Neural crest cell (in vitro differentiated cells): ENCODE data around the gene NCAPD3. TPM values are rescaled to one million over a fixed set of nuclear protein-coding genes. Genes with fewer than 3 reads are reported as not detected.
"Not testable (repeated sequence)": the region's sequence is repeated elsewhere in the genome, so short reads cannot be mapped to it uniquely, and the experiment has no call there.

Experiments used
- DNase-seq: peaks from one replicate; pipeline ENCODE4 v3.0.0; 2021; ENCODE audit warnings: low read depth, mixed read lengths, low spot score
- H3K27ac Mint-ChIP-seq: one replicate; pipeline ENCODE4 v1.8.0; 2021; ENCODE audit warnings: mild to moderate bottlenecking, mixed read lengths; ENCODE audit not compliant: unreplicated experiment
- H3K27me3 Mint-ChIP-seq: 2 replicates; pipeline ENCODE4 v1.8.0; 2021; ENCODE audit warnings: low read depth, mild to moderate bottlenecking, mixed read lengths
- H3K36me3 Mint-ChIP-seq: 2 replicates; pipeline ENCODE4 v1.8.0; 2021; ENCODE audit warnings: low read depth, mild to moderate bottlenecking, mixed read lengths
- H3K4me1 Mint-ChIP-seq: 2 replicates; pipeline ENCODE4 v1.8.0; 2021; ENCODE audit warnings: mixed read lengths
- H3K4me3 Mint-ChIP-seq: one replicate; pipeline ENCODE4 v1.8.0; 2021; ENCODE audit warnings: mild to moderate bottlenecking, mixed read lengths
- H3K9me3 Mint-ChIP-seq: 2 replicates; pipeline ENCODE4 v1.8.0; 2021; ENCODE audit warnings: mixed read lengths
- total RNA-seq: library from RNA; stranded (reverse); gene quantifications from 2 replicates; pipeline ENCODE4 v1.2.1, GENCODE V29; 2021
- TF ChIP-seq, protein P1 (sequence below): fragments of 200-600 bp; sonication (generic); conservative IDR thresholded peaks from 2 replicates; pipeline ENCODE4 v1.5.0; 2021; ENCODE audit warnings: antibody characterized with exemption, mild to moderate bottlenecking

NCAPD3 gene
- total RNA-seq, 1 donor from 2014 or later = 53.8 TPM

DNA sequence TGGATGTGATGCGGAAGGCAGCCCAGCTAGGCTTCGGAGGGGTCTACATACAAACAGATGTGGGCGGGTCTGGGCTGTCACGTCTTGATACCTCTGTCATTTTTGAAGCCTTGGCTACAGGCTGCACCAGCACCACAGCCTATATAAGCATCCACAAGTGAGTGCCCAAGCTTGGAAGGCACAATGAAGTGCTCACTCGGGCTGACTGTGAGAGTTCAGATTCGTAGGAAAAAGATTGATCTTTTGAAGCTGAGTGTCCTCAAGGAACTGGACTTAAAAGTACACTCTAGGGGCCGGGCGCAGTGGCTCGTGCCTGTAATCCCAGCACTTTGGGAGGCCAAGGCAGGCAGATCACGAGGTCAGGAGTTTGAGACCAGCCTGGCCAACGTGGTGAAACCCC is 33.3 kb upstream of the NCAPD3 start:
- Mint-ChIP-seq H3K36me3 (peaks cover 3% of the 10 kb centered on the region), H3K4me3 (no peak overlapping the region), H3K4me1 (peaks cover 24% of the 10 kb centered on the region), H3K9me3 (no peaks in the 10 kb centered on the region), H3K27me3 (no peaks in the 10 kb centered on the region), H3K27ac (peak overlapping the region; percentile 62)
- DNase-seq = no peak
- TF ChIP-seq, protein P1, sequence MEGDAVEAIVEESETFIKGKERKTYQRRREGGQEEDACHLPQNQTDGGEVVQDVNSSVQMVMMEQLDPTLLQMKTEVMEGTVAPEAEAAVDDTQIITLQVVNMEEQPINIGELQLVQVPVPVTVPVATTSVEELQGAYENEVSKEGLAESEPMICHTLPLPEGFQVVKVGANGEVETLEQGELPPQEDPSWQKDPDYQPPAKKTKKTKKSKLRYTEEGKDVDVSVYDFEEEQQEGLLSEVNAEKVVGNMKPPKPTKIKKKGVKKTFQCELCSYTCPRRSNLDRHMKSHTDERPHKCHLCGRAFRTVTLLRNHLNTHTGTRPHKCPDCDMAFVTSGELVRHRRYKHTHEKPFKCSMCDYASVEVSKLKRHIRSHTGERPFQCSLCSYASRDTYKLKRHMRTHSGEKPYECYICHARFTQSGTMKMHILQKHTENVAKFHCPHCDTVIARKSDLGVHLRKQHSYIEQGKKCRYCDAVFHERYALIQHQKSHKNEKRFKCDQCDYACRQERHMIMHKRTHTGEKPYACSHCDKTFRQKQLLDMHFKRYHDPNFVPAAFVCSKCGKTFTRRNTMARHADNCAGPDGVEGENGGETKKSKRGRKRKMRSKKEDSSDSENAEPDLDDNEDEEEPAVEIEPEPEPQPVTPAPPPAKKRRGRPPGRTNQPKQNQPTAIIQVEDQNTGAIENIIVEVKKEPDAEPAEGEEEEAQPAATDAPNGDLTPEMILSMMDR = no peak

DNA sequence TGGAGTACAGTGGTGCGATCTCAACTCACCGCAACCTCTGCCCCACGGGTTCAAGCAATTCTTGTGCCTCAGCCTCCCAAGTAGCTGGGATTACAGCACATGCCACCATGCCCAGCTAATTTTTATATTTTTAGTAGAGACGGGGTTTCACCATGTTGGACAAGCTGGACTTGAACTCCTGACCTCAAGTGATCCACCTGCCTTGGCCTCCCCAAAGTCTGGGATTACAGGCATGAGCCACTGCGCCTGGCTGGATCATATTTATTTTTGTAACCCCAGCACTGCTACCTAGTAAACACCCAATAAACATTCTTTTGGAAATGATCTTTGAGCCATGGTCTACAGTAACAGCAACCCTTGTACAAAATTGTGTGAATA is 31.4 kb upstream of the NCAPD3 start:
- not testable (repeated sequence) for H3K27me3 Mint-ChIP-seq

GRCh38 chr11:134254433-134255183 is 30.8 kb upstream of the NCAPD3 start:
- Mint-ChIP-seq H3K36me3 (no peaks in the 10 kb centered on the region), H3K4me1 (peaks cover 30% of the 10 kb centered on the region), H3K27ac (no peak overlapping the region), H3K27me3 (no peaks in the 10 kb centered on the region), H3K9me3 (no peaks in the 10 kb centered on the region), H3K4me3 (peak overlapping the region; percentile 95)
- no peak for DNase-seq
- TF ChIP-seq, protein P1 = no peak

More for the DNA sequence above, 31.4 kb upstream of the NCAPD3 start:
- not testable (repeated sequence) for DNase-seq, H3K27ac Mint-ChIP-seq, H3K9me3 Mint-ChIP-seq, H3K36me3 Mint-ChIP-seq
- Mint-ChIP-seq H3K4me3 (peak overlapping the region; percentile 87), H3K4me1 (peaks cover 30% of the 10 kb centered on the region)

DNA sequence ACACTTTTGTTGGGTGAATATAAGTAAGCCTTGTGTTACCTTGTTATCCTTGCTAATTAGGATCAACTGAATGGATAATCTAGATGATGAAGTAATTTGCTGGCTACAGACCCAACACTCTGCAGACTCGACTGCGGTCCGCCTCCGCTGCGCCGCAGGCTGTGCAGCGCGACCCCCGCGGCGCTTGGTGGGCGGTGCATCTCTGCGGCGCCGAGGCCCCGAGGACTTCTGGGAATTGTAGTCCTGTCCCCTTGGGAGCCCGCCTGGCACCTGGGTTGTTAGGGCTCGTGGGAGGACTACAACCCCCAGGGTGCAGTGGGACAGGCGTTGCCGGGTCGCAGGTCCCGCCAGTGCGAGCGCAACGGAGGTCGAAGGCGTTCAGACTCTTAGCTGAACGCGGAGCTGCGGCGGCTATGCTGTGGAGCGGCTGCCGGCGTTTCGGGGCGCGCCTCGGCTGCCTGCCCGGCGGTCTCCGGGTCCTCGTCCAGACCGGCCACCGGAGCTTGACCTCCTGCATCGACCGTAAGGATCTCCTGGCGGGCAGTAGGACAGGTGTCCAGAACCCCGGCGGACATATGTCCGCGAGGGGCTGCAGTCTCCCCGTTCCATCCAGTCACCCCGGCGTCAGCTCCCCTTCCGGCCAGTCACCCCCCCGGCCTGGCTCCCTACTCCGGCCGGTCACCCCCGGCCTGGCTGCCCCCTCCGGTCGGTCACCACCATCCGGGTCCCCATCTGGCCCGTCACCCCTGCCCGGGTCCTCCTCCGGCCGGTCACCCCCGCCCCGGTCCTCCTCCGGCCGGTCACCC is 29.6 kb upstream of the NCAPD3 start, which contains the start of the genes ACAD8 and THYN1:
ACAD8 (plus strand) TSS at position 381 of the 806 bp plus-strand sequence; CDS start at position 414, 33 bp downstream.
THYN1 (minus strand) TSS at position 165 of the 806 bp plus-strand sequence. CDS start 470 bp downstream, outside the sequence.
- Mint-ChIP-seq H3K4me1 (peaks cover 30% of the 10 kb centered on the region), H3K27ac (peak within 1 kb of the TSS; percentile 91), H3K36me3 (no peaks in the 10 kb centered on the region), H3K9me3 (no peaks in the 10 kb centered on the region), H3K27me3 (no peaks in the 10 kb centered on the region), H3K4me3 (peak within 1 kb of the TSS; percentile 95)
- TF ChIP-seq, protein P1 = peak; percentile 19
- peak; percentile 90 for DNase-seq

- Mint-ChIP-seq H3K27ac (peak overlapping the region; percentile 91), H3K36me3 (no peaks in the 10 kb centered on the region), H3K27me3 (no peaks in the 10 kb centered on the region), H3K4me1 (peaks cover 30% of the 10 kb centered on the region), H3K9me3 (no peaks in the 10 kb centered on the region), H3K4me3 (peak overlapping the region; percentile 95)
- TF ChIP-seq, protein P1 = no peak
- DNase-seq = peak; percentile 20
Measured at GRCh38 chr11:134252346-134253187, 28.8 kb upstream of the NCAPD3 start.
